ENCODE measurements around the gene PPP1R36. TPM values are rescaled to one million over a fixed set of nuclear protein-coding genes. Genes with fewer than 3 reads are reported as not detected.
A peak's percentile ranks its signal among the peaks of the same experiment; 100 is the strongest.

Gene PPP1R36
- total and polyA plus RNA-seq, 2 of the 4 experiments (the other 2 are of a cell fraction): 0.15 to 0.54 TPM

- H3K4me3 ChIP-seq (ENCODE audit: insufficient read depth, low read depth, low read length): no peak overlapping the region
- peak overlapping the region; percentile 29 for H2BK5ac ChIP-seq (ENCODE audit: low read depth, low read length, poor library complexity, severe bottlenecking)
- peak overlapping the region; percentile 9; the same call in 1 of the 2 replicates for H3K4ac ChIP-seq (ENCODE audit: low read depth, low read length)
- H3K36me3 ChIP-seq (ENCODE audit: control insufficient read depth, insufficient read depth, low read length): no peaks in the 10 kb centered on the region
- H2AK5ac ChIP-seq (ENCODE audit: low read depth, low read length): peak overlapping the region; percentile 20; the same call in 1 of the 2 replicates
- peak; percentile 38 for DNase-seq
- H3K27me3 ChIP-seq (ENCODE audit: control insufficient read depth, insufficient read depth, low read length): no peaks in the 10 kb centered on the region
- 0 out of 2 replicates have a peak overlapping the region, but pooled peaks have one; percentile 39 for H4K91ac ChIP-seq (ENCODE audit: insufficient read depth, low read depth, low read length)
- H3K56ac ChIP-seq (ENCODE audit: extremely low read depth, insufficient read depth, low read length): no peak overlapping the region; the same call in 1 of the 2 replicates
- H3K14ac ChIP-seq (replicated peaks; ENCODE audit: low read depth, low read length): peak overlapping the region; percentile 65
- H2BK15ac ChIP-seq (ENCODE audit: low read depth, low read length): no peak overlapping the region
- H2BK120ac ChIP-seq (ENCODE audit: low read depth, low read length): peak overlapping the region; percentile 22
- intact Hi-C loops (cut with micrococcal nuclease): no loop called here
- peak overlapping the region; percentile 46; the same call in 1 of the 2 replicates for H3K27ac ChIP-seq (ENCODE audit: insufficient read depth, low read length)
- peak overlapping the region; percentile 93 for H3K4me2 ChIP-seq (ENCODE audit: low read depth, low read length)
- H4K5ac ChIP-seq (ENCODE audit: low read depth, low read length): peak overlapping the region; percentile 49; the same call in 1 of the 2 replicates
- WGBS, 2 experiments (ENCODE audit: extremely low coverage in 2 of 2, insufficient read length in 1 of 2): 96% methylated on average over 2 of the region's 8 CpGs; no CpG with 5 or more reads in 1 of the 2 experiments
- H3K9me1 ChIP-seq (ENCODE audit: insufficient read depth, low read length): peaks cover 7% of the 10 kb centered on the region; the same call in 1 of the 2 replicates
- TF ChIP-seq BHLHE40 (IDR thresholded peaks at IDR 0.05; ENCODE audit: low read depth, low read length) (no peak), CEBPB (IDR thresholded peaks at IDR 0.05; ENCODE audit: low read depth, low read length) (peak; percentile 91), MAFK (IDR thresholded peaks at IDR 0.05; ENCODE audit: low read depth, low read length) (no peak)
- H2BK20ac ChIP-seq (ENCODE audit: low read depth, low read length): peak overlapping the region; percentile 15; the same call in 1 of the 2 replicates
- no peak overlapping the region for H2AK9ac ChIP-seq (replicated peaks; ENCODE audit: low read depth, low read length, poor library complexity)
- in situ Hi-C loops (cut with MboI; ENCODE audit: low sequenced_read_pairs): no loop called here
- H4K20me1 ChIP-seq (ENCODE audit: insufficient read depth, low read length): peaks cover 13% of the 10 kb centered on the region
- dilution Hi-C loops (cut with HindIII; ENCODE audit: low sequenced_read_pairs, unreplicated experiment): no loop called here
- H2AFZ ChIP-seq (replicated peaks; ENCODE audit: low read length, poor library complexity): peak overlapping the region; percentile 19
- peaks cover 12% of the 10 kb centered on the region for H3K4me1 ChIP-seq (ENCODE audit: control insufficient read depth, insufficient read depth, low read length)
- POLR2A ChIA-PET (ENCODE audit: unreplicated experiment): no interaction called here
- ATAC-seq (ENCODE audit: low read depth): no peak
- CTCF ChIA-PET: interaction anchor here (0.6 to 1.6 kb wide), 2 partner anchors 9 to 19 kb away, joined by 3 to 4 read pairs; no protein-coding TSS in a partner anchor
- no peaks in the 10 kb centered on the region for H3K9me3 ChIP-seq (ENCODE audit: control insufficient read depth, insufficient read depth, low read length)
- H3K18ac ChIP-seq (ENCODE audit: low read depth, low read length): peak overlapping the region; percentile 30; the same call in 1 of the 2 replicates
- peak overlapping the region; percentile 86 for H3K23ac ChIP-seq (ENCODE audit: low read depth, low read length)
- TSS peak; percentile 16 for BruUV-seq (replicated peaks)
- peak overlapping the region; percentile 10 to 96; a peak in 3 of 4 replicates for H4K8ac ChIP-seq (ENCODE audit: low read depth in 2 of 2, low read length in 2 of 2)
- peaks cover 18 to 49% of the 10 kb centered on the region in 2 experiments for H3K79me1 ChIP-seq (ENCODE audit: low read depth in 1 of 2, low read length in 2 of 2)
- peak overlapping the region; percentile 7; the same call in 1 of the 2 replicates for H3K9ac ChIP-seq (ENCODE audit: low read depth, low read length)
Observed at GRCh38 chr14:64501411-64502171, 48.2 kb upstream of the PPP1R36 start.
